ENCODE results near the gene GSTA5. TPM values are rescaled to one million over a fixed set of nuclear protein-coding genes. Genes with fewer than 3 reads are reported as not detected.
"Not testable (repeated sequence)": the region's sequence is repeated elsewhere in the genome, so short reads cannot be mapped to it uniquely, and the experiment has no call there.

GSTA5 gene
- polyA plus RNA-seq, 10 donors, result not detected

DNA sequence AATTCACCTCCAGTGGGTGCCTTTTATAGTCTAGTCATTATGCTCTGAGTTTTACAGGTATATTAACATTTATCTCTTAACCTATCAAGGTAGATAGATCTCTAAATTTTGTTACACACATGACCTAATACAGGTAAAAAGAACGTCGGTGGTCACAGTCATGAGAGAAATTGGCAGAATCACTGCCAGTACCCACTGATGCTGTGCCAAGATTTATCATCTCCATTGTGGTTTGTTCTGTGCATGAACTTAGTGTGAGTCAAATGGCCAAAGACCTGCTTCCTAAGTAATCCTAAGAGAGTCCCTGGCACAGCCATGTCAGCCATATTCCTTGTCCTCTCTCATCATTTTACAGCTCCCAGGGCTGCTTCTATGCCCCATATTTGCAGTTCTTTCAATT, 46.2 kb downstream of the GSTA5 start:
- DNase-seq, result not testable (repeated sequence)

DNA sequence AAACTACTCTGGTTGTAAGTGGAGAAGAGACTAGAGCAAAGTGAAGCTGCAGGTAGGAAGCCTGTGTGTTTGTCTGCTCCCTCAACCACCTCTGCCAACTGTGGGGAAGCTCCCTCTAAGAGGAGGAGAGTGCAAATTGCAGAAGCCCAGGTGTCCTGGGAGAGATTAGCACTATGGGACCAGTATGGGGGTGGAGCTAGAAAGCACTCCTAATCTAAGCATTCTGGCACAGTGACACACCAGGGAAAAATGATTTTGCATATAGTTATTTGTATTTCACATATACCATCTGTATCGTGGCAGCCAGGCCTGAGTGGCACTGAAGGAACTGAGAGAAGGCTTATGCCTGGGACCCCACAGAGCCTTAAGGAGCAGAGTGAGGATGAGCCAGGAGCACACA, 49.8 kb downstream of the GSTA5 start:
- DNase-seq, result no peak

DNA sequence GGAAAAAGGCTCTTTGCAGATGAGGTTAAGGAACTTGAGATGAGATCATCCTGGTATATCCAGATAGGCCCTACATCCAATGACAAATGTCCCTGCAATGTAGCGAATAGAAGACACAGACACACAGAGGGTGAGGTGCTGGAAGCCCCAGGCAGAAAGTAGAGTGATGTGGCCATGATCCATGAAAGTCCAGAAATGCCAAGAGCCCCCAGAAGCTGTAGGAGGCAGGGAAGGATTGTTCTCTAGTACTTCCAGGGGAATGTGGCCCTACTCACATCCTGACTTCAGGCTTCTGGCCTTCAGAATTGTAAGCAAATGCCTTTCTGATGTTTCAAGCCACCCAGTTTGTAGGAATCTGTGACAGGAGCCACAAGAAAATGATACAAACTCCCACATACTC, 51.0 kb downstream of the GSTA5 start:
- DNase-seq, result peak in 1 of 3 donors; percentile 45

DNA sequence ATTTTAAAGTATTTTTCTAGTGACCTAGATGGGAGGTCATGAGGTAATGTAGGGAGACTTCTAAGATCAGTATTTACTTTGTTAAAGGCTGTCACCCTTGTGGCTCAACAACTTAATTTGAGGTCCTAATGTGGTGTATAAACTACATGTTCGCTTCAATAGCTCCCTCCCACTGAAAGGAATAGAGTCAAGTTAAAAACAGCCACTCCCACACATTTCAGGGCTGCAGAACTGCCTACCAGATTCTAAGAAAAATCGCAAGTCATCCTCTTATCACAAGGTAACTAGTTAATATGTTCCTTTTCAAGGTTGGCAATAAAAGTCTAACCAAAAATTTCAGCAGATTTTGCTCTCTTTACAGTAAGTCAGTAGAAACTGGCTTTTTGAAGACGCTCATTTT, 52.1 kb downstream of the GSTA5 start:
- DNase-seq, result no peak

DNA sequence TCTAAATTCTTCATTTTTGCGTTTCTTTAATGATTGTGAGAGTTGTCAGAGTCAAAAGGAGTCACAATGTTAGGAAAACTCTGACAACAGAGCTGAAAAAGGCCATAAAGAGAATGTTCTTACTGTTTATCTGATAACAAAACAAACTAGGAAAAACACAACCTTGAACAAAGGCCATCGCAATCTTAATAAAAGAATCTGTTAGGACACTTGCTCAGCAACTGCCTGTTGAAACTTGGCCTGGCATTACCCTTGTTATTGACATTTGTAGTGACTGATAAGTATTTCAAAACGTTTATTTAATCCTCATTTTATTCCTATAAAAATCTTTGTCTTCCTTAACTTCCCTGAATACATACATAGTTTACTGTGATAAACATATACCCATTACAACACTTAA, 52.7 kb downstream of the GSTA5 start:
- DNase-seq, result no peak

DNA sequence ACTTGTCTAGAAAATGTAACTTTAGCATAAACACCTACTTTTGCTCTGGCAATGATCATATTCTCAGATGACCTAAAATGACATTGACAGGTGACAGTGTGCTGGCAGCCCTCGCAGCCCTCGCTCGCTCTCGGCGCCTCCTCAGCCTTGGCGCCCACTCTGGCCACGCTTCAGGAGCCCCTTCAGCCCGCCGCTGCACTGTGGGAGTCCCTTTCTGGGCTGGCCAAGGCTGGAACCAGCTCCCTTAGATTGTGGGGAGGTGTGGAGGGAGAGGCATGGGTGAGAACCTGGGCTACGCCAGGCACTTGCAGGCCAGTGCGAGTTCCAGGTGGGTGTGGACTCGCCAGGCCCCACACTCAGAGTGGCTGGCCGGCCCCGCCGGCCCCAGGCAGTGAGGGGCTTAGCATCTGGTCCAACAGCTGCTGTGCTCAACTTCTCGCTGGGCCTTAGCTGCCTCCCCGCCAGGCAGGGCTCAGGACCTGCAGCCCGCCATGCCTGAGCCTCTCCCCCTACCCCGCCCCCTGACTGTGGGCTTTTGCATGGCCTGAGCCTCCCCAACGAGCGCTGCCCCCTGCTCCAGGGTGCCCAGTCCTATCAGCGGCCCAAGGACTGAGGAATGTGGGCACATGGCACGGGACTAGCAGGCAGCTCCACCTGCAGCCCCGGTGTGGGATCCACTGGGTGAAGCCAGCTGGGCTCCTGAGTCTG, 54.2 kb downstream of the GSTA5 start:
- no peak for DNase-seq

DNA sequence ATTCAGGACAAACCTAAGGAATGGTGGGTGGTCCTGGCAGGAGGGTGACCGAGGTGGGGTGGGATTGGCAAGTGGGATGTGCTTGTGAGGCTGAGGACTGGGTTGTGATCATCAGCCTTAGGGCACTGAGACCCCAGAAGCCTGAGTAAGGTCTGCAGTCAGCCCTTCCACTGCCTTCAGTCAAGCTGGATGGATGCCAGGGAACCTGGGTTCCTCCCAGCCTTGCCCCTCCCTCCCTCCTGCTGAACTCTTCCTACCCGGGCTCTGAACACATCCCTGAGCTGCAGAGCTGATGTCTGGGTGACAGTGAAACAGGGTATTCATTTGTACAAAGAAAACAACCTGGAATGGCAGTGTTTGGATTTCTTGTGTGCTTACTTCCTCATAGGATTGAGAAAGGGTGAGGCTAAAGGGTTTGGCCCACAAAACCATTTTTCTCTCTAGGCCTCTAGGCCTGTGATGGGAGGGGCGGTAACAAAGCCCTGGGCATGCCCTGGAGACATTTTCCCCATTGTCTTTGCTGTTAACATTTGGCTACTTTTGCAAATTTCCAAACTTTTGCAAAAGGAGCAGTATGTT, 57.8 kb downstream of the GSTA5 start:
- DNase-seq, result not testable (repeated sequence)

DNA sequence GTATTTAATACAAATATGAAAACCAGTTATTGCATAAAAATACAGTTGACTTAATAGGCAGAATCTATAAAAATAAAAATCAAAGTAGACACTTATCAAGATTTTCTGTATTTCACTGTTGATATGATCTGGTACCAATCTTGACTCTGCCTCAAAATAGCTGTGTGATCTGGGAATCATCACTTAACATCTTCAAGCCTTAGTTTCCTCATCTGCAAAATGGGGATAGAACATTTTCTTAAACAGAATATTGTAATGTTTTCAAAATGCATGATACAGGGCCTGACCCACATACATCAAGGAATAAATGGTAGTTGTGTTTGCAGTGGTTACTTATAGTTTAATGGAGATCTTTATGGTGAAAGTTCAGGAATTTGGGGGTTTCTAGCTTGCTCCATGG, 58.4 kb downstream of the GSTA5 start:
- not testable (repeated sequence) for DNase-seq

Other genes starting within 250 kb of the GSTA5 start
- gene TMEM14A, start 169.7 kb downstream of the GSTA5 start, polyA plus RNA-seq (ENCODE audit: insufficient read length in 10 of 10), result 10 to 100 TPM; 13.9 to 26.7 (median 18.6) TPM
- gene GSTA2, start 77.3 kb downstream of the GSTA5 start, polyA plus RNA-seq (ENCODE audit: insufficient read length in 10 of 10), result not detected
- under 1 TPM in 3 of 10 donors, not detected in 7; 0.19 to 0.69 (median 0.34) TPM for gene GSTA1, start 37.0 kb downstream of the GSTA5 start, polyA plus RNA-seq (ENCODE audit: insufficient read length in 10 of 10)
- gene GSTA3, start 68.9 kb upstream of the GSTA5 start, polyA plus RNA-seq (ENCODE audit: insufficient read length in 10 of 10), result not detected
- gene GSTA4, start 154.5 kb upstream of the GSTA5 start, polyA plus RNA-seq (ENCODE audit: insufficient read length in 10 of 10), result 10 to 100 TPM; 45.4 to 66.8 (median 55.4) TPM
- gene CILK1, start 221.0 kb upstream of the GSTA5 start, polyA plus RNA-seq (ENCODE audit: insufficient read length in 10 of 10), result 10 to 100 TPM; 10.8 to 15.9 (median 12.9) TPM
- gene FBXO9, start 224.6 kb upstream of the GSTA5 start, polyA plus RNA-seq (ENCODE audit: insufficient read length in 10 of 10), result 10 to 100 TPM; 62.2 to 88.6 (median 68.8) TPM

All from muscle of back (tissue), 11 donors.